Erythroblast (primary cell): Measurements from ENCODE around the gene PURA.

Source experiments
- GATA1 ChIP-seq: IDR thresholded peaks from 2 replicates; pipeline ENCODE4 v1.6.1; 2011; ENCODE audit warnings: low read depth, mild to moderate bottlenecking, control low read depth, low read length, moderate library complexity
- POLR2A ChIP-seq: IDR thresholded peaks from 2 replicates; pipeline ENCODE4 v1.6.1; 2011; ENCODE audit warnings: mild to moderate bottlenecking, low read length

- TF ChIP-seq POLR2A = no peak
- no peak for TF ChIP-seq GATA1
These were observed 19.7 kb downstream of the PURA start for GRCh38 chr5:140133514-140134167.
